Measurements from ENCODE around the gene NOS1.
A peak's percentile ranks its signal among the peaks of the same experiment; 100 is the strongest.

The NOS1 gene

DNA sequence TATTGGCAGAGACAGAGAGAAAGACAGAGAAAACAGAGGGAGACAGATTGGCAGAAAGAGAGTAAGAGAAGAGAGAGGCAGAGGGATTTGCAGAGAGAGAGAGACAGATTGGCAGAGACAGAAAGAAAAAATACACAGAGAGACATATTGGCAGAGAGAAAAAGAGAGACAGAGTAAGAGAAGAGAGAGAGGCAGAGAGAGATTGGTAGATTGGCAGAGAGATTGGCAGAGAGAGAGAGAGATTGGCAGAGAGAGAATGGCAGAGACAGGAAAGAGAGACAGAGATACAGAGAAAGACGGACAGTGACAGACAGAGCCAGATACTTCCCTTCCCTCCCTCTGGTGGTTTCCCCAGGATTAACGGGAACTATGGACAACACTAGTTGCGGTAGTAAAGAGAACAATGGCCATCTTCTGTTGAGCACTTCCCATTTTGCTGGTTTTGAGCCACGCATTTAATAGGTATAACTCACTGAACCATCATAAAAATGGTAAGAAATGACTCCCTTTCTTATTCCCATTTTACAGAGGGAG lies 2.6 kb upstream of the NOS1 start:
- DNase-seq: no peak

DNA sequence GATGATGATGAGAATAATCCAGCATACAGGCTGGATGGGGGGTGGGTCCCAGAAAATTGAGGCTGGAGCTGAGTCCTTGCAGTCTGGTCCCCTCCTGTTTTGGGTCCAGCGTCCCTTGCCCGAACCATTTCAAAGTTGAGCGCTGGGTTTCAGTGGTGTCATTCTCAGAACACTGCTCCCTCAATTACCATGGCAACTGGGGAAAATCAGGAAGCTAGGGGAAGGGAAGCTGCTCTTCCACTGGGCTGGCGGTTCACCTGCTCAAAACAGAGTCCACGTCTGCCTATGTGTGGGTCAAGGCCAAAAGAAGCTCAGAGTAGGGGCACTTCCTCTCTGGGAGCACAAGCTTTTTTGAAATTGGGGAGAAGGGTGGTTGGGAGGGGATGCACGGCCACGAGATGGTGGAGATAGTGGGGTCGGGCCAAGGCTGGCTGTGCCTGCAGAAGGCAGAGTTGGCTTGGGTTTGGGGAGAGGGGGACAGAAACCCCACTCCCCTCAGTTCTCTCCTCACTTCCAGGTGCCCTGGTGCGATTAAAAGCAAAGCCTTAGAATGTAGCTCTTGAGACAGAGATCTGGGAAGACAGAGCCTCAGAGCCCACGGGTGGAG lies 1.7 kb upstream of the NOS1 start:
- DNase-seq: no peak

DNA sequence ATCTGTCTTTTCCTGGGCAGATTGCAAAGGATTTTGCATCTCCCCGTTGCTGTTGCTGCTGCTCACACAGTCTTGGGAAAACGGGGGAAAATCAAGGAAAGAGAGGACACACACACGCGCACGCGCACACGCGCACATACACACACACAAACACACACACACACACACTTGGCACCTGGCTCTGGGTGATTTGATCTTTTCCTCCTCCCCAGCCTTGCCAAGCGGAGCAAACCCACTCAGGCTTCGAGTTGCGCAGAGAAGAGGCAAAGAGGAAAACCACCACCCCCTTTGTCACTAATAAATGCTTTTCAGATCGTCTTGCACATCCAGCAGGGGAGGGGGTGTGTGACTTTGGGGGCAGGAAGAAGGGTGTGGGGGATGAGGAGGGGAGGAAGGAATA lies 965 bp upstream of the NOS1 start:
- DNase-seq: no peak

DNA sequence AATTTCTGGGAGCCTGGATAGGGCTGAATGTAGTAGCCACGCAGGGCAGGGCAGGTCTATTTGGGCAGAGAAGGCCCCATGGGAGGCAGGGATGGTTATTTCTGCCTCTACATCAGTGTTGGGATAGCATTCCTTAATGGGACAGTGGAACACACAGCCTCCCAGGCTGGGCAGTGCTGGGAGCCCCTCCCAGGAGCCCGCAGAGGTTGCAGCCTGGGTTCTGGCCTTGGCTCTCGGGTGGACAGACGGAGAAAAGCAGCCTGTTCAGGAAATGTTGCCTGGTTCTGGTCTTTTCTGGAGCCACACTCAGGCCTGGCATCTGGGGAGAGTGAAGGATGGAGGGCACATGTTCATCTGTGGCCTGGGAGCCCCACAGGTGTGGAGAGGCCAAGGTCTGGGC lies 479 bp upstream of the NOS1 start:
- no peak for DNase-seq

DNA sequence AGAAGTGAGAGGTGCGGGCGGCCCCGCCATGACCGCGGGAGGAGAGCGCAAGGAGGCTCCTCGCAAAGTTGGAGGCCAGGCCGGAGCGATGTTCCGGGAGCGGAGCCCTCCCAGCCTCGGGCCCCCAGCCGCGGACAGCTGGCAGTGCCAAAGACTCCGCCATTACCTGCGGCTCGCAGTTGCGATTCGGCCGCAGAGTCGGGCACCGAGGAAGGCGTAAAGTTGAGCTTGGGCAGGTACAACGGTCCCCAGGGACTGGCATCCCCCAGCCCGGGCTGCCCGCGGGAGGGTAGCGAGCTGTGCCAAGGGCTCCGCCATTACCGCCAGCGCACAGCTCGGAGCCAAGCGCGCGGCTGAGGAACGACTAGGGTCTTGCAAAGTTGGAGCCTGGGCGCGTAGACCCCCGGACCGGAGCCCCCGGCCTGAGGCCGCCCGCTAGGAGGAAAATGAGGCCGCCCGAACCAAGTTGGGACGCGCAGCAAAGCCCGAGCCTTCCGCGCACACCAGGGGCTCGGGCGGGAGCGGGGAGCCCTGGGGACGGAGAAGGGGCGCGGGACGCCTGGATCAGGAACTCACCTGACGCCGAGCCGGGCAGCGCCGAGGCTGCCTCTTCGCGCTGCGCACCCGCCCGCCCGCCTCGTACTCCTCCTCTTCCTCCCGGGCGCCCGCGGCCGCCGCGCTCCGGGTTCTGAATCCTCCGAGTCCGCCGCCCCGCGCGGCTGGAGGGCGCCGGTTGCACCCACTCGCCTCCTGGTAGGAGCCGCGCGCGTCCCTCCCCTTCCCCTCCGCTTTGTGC lies 677 bp downstream of the NOS1 start:
- DNase-seq: peak in 1 of 56 donors; percentile 8

DNA sequence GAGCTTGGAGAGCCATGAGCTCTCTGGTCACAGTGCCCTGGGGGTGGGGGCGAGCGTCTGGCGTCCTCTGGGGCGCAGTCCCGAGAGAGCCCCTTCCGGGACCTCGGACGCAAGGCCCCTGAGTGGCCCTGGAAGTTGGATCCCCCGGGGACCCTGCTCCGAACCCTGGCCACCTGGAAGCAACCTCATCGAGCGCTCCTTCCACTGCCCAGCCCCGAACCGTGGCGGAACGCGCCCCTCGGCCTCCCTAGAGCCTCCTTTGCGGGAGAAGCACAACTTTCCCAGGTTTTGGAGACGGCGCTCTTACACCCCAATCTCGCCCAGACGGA lies 1.2 kb downstream of the NOS1 start:
- DNase-seq: no peak

DNA sequence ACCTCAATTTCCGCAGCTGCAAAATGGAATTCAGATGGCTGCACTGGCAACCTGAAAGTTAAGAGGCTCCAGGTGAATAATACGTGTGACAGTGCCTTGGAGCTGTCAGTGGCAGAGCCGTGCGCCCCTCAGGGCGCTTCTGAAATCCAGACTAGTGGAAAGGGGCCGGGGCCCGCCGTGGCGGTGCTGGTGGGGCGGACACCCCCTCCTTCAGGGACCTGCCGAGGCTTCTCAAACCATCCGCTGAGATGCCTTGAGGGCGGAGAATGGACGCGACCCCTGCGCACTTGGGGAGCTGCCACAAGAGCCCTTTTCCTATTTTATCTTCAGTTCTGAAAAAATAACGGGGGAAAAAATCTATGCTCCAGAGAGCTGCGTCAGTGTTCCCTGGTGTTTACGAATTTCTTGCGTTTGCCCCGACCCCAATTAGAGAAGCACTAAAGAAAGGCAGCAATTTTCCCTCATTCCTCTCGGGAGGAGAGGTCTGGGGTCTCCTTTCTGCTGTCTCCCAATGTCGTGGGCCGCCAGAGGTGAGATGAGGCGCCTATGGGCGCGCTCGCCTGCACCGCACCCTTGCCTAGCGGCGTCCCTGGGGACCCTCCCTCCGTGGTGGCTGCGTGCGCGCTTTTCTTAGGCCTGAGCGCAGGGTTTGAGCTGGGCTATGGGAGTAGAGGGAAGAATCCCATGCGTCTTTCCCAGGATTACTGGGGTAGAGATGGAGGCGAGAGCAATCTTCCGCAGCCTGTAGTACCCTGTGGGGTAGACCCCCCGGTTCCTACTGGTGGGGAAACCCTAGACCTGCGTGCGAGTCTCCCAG lies 2.2 kb downstream of the NOS1 start:
- no peak for DNase-seq

DNA sequence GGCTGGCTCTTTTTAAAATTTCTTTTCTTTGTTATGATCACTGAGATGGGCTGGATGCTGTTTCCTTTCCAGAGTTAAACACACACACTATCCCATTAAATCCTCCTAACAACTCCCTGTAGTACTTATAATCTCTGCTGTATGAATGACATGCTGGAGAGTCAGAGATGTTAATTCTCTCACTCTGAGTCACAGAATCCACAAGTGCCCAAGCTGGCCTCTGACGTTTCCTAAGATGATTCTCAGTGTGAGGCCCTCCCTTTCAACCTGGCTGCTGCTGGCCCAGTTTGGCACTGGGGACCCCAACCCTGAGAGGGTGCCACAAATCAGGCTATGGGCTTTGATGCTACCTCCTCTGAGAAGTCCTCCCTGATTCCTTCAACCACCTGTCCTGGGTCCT lies 5.4 kb downstream of the NOS1 start:
- DNase-seq: no peak

DNA sequence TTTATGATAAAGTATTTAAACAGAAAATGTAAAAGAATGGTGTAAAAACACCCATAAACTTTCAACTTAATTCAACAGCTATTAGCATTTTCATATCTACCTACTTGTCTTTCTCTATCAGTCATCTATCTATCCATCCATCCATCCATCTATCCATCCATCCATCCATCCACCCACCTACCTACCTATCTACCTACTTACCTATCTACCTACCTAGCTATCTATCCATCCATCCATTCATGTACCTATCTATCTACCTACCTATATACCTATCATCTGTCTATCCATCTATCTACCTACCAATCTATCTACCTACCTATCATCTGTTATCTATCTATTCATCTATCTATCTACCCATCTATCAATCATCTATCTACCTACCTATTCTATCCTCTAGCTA lies 8.5 kb downstream of the NOS1 start:
- DNase-seq: no peak

DNA sequence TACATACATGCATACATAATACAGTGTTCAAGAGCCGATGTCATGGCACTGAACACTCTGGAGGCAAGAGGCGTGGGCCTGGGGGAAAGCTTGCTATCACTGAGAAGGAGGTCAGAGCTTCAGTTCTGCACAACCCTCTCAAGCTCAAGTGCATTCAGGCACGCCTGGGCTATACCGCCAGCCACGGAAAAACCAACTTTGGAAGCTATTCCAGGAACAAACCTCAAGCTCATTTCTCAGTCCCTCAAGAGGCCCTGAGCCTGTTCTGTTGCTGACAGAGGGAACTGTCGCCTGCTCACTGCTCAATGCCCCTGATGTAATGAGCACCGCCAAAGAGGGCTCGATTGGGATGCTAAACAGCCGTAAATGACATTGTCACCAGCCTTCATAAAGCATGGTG lies 9.2 kb downstream of the NOS1 start:
- peak in 2 of 56 donors; percentile 2 to 3 for DNase-seq

DNA sequence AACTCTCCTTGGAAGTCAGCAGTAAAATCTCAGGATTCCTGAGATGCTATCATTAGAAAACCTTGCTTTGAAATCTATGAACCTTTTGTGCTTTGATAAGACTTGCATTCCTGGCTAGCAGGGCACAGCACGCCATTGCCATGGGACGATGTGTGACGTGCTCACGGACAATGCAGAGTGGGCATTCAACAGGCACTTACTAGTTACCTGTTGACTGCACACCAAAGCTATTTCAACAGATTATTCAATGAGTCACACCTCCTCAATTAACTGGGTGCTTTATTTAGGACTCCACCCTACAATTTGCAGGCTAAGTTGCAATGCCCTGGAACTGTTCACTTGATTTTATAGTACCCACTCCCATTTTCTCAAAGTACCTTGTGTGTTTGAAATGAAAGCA lies 11.3 kb downstream of the NOS1 start:
- DNase-seq: no peak

DNA sequence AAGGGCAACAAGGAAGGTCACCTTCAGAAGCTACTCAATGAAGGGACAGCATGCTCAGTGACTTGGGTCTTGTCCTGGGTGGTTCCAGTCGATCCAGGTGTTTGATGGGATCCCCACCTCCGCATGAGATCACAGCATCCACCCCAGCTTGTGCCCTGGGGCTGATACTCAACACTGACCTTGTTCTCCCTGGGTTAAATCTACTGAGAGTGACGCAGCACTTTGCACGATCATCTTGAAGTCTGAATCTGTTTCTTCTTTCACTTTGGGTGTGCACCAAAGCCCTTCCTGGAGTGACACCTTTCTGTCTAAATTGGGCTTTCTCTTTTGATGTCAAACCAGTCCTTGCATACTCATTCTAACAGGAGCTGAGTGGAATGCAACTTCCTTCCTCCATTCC lies 13.8 kb downstream of the NOS1 start:
- no peak for DNase-seq

DNA sequence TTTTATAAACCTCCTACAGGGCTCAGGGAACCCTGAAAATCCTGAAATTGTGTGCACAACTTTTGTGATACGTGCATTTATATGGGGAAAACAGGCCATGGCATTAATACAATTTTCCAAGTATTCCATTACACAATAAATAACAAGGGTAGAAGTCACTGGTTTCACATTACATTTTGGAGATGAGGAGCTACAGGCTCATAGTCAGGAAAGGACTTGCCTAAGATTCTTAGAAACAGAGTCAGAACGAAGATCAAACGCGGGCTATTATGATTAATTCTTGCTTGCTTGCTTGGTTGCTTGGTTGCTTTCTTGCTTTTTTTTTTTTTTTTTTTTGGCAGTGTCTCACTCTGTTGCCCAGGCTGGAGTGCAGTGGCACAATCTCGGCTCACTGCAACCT lies 16.7 kb downstream of the NOS1 start:
- no peak for DNase-seq

DNA sequence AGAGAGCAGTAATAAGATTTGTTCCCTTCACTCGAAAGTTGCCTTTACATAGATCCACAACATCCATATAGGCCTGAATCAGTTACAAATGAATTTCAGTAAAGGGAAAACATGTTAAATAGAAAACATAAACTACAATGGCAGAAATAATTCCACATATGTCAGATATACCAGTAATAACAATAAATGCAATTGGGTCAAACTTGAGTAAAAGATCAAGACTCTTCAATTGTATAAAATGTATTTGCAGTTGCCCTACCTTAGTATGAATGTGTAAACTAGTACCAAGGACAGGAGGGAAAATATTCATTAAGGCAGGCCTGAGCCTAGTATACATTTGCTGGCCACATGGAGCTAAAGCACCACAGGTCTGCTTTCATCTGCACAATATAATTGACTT lies 17.6 kb downstream of the NOS1 start:
- no peak for DNase-seq

DNA sequence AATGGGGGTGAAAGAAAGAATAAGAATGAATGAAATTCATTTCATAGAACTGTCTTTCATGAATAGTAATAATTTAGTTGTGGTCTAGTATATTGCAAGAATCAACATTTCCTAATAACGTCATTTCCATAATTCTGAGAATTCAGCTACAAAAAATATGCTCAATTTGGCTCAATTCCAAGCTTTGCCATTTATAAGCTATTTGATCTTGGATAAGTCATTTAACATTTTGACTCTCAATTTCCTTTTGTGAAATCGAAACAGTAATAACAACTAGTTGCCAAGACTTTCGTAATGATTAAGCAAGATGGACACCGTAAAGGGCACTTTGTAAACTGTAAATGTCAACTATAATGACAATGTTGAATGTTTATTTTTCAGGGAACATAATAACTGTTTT lies 18.1 kb downstream of the NOS1 start:
- DNase-seq: no peak

DNA sequence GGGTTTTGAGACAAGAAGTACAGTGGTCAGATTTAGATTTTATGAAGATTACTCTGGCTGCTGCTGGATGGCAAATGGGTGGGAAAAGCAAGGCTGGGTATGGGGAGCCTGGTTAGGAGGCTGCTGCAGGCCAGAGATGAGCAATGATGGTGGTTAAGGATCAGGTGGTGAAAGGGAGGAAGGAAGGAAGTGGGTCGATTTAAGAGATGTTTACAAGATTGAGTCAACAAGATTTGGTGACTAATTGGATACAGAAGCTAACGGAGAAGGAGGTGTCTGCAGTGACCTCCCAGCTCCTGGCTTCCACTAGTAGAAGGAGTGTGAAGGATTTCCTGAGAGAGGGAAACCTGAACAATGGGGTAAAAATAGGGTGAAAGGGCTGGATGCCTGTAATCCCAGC lies 18.7 kb downstream of the NOS1 start:
- DNase-seq: no peak

DNA sequence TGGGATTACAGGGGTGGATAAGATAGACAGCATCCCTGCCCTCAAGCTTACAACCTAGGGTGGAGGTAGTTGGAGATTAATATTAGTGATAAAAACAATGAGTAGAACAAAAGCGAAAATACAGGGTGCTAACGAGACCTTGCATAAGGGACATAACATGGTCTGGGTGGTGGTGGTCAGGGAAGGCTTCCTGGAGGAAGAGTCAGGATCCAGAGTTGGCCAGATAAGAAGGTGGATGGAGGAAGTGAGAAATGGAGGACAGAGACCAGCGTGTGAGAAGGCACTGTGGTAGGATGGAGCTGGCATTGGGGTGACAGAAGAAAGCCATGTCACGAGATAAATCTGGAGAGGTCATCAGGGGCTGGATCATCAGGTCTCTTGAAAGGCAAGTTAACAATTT lies 19.2 kb downstream of the NOS1 start:
- no peak for DNase-seq

DNA sequence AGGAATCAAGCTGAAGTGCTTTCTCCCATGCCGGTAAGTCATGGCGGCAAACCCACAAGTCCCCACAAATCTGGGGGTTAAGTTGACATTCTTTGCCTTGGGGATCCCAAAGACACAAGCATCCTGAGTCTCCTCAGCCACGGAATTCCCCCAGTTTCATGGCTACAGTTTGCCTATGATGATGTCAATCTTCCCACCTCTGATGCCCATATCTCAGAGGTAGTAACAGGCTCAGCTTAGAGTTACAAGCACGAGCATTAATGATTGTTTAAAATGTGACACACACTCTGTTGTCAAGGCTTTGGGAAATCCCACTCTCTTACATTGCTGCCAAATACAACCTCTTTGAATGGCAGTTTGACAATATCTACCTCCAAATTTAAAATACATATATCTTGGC lies 22.3 kb downstream of the NOS1 start:
- DNase-seq: no peak

DNA sequence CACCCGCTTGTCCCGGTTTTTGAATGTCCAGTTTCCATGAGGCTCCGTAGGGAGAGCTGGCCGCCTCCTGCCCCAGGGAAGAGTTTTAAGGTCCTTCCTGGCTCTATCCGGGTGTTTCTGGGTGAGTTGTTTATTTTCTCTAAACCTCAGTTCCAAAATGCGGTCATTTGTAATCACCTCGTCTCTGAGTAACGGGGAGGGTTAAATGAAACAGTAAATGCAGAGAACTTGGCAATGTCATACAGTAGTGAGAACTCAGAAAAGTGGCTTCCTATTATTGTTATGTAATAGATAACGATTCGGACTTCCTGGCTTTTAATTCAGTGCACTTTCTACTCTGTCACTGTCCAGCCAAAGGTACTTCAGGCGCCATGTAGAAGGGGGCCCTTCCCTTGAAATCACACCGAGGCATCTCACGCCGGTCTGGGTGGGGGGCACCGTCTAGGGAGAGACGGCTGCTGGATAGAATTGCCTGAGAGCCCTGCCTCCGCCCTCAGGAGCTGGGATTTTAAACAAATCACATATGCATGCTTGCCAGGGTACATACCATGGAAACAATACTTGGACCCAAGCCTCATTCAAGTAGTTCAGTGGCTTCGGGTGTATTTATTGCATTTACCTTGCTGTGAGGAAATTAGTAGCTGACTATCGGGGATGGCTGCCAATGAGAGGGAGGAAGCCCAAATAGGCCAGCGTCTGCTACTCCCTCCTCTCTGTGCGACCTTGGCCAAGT lies 26.4 kb downstream of the NOS1 start:
- peak in 4 of 56 donors; percentile 2 to 7 (median 6) for DNase-seq

DNA sequence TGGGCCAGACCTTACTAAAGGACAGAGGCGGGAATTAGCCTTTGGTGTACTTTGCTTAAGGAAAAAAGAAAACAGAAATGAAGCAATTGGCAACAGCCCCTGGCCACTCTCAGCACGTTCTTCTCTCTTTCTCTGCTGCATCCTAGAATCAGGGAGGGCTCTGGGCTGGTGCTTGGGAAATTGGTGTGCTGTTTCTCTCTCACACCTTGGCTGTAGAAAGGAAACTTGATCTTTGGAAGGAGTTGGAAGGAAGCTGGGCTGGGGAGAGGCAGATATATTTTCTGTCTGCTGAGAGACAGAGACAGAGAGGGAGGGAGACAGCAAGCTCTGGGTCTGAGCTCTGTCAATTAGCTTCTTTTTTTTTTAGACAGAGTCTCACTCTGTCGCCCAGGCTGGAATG lies 27.4 kb downstream of the NOS1 start:
- no peak for DNase-seq

DNA sequence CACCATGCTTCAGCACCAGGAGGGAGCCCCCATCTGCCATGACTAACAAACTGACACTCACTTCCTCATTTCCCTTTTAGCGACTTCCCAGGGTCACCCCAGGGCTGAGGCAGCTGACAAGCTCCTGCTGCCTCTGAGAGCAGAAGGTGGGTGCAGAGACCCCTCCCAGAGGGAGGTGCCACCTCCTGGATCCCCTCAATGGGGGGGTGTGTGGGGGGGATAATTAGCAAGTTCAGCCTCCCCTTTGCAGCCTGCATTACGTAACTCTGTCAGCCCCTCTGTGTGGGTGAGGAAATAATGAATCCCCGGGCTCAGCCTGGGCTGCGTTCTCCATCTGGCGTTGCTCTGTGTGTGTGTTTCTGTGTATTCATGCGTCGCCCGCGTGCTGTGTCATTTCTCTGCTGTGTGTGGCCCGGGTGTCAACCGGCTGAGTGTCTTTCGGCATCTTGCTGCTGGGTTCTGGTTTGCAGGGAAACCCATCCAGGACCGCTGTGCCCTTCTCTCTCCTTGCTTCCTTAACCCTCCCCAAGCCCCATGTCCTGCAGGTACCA lies 28.0 kb downstream of the NOS1 start:
- peak in 24 of 56 donors; percentile 2 to 52 (median 18) for DNase-seq

Data from amygdala (tissue), 56 donors.